WTC11 (cell line): ENCODE results near the gene ELANE.

Experiments used
- ATF3 ChIP-seq: sonication (generic); formaldehyde crosslinking; conservative IDR thresholded peaks from 2 replicates; pipeline ENCODE4 v1.8.1; 2022; ENCODE audit warnings: mild to moderate bottlenecking, missing genetic modification reagents
- JAZF1 ChIP-seq: fragments of 250-450 bp; sonication (Bioruptor Pico); IDR thresholded peaks from 2 replicates; pipeline ENCODE4 v1.9.0; 2021; ENCODE audit warnings: moderate library complexity, mild to moderate bottlenecking, inconsistent platforms
- MAX ChIP-seq: sonication (generic); formaldehyde crosslinking; IDR thresholded peaks from 2 replicates; pipeline ENCODE4 v1.8.0; 2022; ENCODE audit warnings: mild to moderate bottlenecking, missing genetic modification reagents
- NR1H2 ChIP-seq: sonication (generic); formaldehyde crosslinking; IDR thresholded peaks from 2 replicates; pipeline ENCODE4 v1.9.0; 2021; ENCODE audit warnings: mild to moderate bottlenecking, moderate library complexity, missing genetic modification reagents
- PRDM15 ChIP-seq: sonication (generic); formaldehyde crosslinking; IDR thresholded peaks from 2 replicates; pipeline ENCODE4 v1.8.0; 2022; ENCODE audit warnings: missing genetic modification reagents
- TCF7 ChIP-seq: sonication (generic); formaldehyde crosslinking; IDR thresholded peaks from 2 replicates; pipeline ENCODE4 v1.8.0; 2022; ENCODE audit warnings: mild to moderate bottlenecking, low read depth, missing genetic modification reagents, moderate library complexity
- USF2 ChIP-seq: sonication (generic); formaldehyde crosslinking; IDR thresholded peaks from 2 replicates; pipeline ENCODE4 v1.8.1; 2023; ENCODE audit warnings: mild to moderate bottlenecking, missing genetic modification reagents, moderate library complexity
- TF ChIP-seq, protein P1 (sequence below): sonication (generic); formaldehyde crosslinking; IDR thresholded peaks from 2 replicates; pipeline ENCODE4 v1.8.0; 2023; ENCODE audit warnings: mild to moderate bottlenecking, missing genetic modification reagents
- TF ChIP-seq, protein P2 (sequence below): fragments of 200-600 bp; IDR thresholded peaks from 2 replicates; pipeline ENCODE4 v1.8.0; 2022; ENCODE audit warnings: antibody characterized with exemption
- TF ChIP-seq, protein P3 (sequence below): sonication (generic); formaldehyde crosslinking; IDR thresholded peaks from 2 replicates; pipeline ENCODE4 v1.8.1; 2022; ENCODE audit warnings: low read depth, missing genetic modification reagents, borderline replicate concordance

- no peak for TF ChIP-seq USF2 (CRISPR knock-in tag)
- TF ChIP-seq, protein P1, sequence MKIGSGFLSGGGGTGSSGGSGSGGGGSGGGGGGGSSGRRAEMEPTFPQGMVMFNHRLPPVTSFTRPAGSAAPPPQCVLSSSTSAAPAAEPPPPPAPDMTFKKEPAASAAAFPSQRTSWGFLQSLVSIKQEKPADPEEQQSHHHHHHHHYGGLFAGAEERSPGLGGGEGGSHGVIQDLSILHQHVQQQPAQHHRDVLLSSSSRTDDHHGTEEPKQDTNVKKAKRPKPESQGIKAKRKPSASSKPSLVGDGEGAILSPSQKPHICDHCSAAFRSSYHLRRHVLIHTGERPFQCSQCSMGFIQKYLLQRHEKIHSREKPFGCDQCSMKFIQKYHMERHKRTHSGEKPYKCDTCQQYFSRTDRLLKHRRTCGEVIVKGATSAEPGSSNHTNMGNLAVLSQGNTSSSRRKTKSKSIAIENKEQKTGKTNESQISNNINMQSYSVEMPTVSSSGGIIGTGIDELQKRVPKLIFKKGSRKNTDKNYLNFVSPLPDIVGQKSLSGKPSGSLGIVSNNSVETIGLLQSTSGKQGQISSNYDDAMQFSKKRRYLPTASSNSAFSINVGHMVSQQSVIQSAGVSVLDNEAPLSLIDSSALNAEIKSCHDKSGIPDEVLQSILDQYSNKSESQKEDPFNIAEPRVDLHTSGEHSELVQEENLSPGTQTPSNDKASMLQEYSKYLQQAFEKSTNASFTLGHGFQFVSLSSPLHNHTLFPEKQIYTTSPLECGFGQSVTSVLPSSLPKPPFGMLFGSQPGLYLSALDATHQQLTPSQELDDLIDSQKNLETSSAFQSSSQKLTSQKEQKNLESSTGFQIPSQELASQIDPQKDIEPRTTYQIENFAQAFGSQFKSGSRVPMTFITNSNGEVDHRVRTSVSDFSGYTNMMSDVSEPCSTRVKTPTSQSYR (CRISPR knock-in tag) = no peak
- TF ChIP-seq, protein P2, sequence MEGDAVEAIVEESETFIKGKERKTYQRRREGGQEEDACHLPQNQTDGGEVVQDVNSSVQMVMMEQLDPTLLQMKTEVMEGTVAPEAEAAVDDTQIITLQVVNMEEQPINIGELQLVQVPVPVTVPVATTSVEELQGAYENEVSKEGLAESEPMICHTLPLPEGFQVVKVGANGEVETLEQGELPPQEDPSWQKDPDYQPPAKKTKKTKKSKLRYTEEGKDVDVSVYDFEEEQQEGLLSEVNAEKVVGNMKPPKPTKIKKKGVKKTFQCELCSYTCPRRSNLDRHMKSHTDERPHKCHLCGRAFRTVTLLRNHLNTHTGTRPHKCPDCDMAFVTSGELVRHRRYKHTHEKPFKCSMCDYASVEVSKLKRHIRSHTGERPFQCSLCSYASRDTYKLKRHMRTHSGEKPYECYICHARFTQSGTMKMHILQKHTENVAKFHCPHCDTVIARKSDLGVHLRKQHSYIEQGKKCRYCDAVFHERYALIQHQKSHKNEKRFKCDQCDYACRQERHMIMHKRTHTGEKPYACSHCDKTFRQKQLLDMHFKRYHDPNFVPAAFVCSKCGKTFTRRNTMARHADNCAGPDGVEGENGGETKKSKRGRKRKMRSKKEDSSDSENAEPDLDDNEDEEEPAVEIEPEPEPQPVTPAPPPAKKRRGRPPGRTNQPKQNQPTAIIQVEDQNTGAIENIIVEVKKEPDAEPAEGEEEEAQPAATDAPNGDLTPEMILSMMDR = no peak
- TF ChIP-seq NR1H2 (CRISPR knock-in tag) = no peak
- no peak for TF ChIP-seq JAZF1 (CRISPR knock-in tag)
- TF ChIP-seq PRDM15 (CRISPR knock-in tag) = no peak
- TF ChIP-seq, protein P3, sequence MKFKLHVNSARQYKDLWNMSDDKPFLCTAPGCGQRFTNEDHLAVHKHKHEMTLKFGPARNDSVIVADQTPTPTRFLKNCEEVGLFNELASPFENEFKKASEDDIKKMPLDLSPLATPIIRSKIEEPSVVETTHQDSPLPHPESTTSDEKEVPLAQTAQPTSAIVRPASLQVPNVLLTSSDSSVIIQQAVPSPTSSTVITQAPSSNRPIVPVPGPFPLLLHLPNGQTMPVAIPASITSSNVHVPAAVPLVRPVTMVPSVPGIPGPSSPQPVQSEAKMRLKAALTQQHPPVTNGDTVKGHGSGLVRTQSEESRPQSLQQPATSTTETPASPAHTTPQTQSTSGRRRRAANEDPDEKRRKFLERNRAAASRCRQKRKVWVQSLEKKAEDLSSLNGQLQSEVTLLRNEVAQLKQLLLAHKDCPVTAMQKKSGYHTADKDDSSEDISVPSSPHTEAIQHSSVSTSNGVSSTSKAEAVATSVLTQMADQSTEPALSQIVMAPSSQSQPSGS = no peak
- no peak for TF ChIP-seq TCF7
- TF ChIP-seq MAX (CRISPR knock-in tag) = no peak
- TF ChIP-seq ATF3 (CRISPR knock-in tag) = no peak
Observed at GRCh38 chr19:871446-872265, 19.6 kb downstream of the ELANE start.
